HUES64 (cell line): ENCODE measurements around the gene FBXL17.

Experiments
- H3K27ac ChIP-seq: 2 replicates; pipeline ENCODE4 v1.7.0; 2013; ENCODE audit warnings: low read depth, low read length, inconsistent platforms
- H3K27me3 ChIP-seq: 2 replicates; pipeline ENCODE4 v1.6.1; 2013; ENCODE audit warnings: mild to moderate bottlenecking, low read length; ENCODE audit not compliant: insufficient read depth
- H3K36me3 ChIP-seq: 2 replicates; pipeline ENCODE4 v1.6.1; 2013; ENCODE audit warnings: mild to moderate bottlenecking, low read length; ENCODE audit not compliant: insufficient read depth
- H3K4me1 ChIP-seq: 2 replicates; pipeline ENCODE4 v1.6.1; 2013; ENCODE audit warnings: mild to moderate bottlenecking, low read length, moderate library complexity; ENCODE audit not compliant: insufficient read depth
- H3K4me3 ChIP-seq: 2 replicates; pipeline ENCODE4 v1.5.1; 2013; ENCODE audit warnings: mild to moderate bottlenecking, low read length, moderate library complexity
- H3K9ac ChIP-seq: 2 replicates; pipeline ENCODE4 v1.6.1; 2013; ENCODE audit warnings: mild to moderate bottlenecking, low read depth, low read length
- H3K9me3 ChIP-seq: 2 replicates; pipeline ENCODE4 v1.6.1; 2013; ENCODE audit warnings: low read depth, low read length; ENCODE audit not compliant: insufficient read depth
- WGBS: fragments of 150-250, 120-280 bp; methylation state at CpG from one replicate; pipeline ENCODE4 v1.1.7; 2013; ENCODE audit warnings: missing lambda C conversion rate; 5-methylcytosine and 5-hydroxymethylcytosine counted together

The FBXL17 gene

GRCh38 chr5:108238936-108239887 lies 142.7 kb downstream of the FBXL17 start:
- Histone ChIP-seq H3K9ac (no peak overlapping the region), H3K27me3 (no peaks in the 10 kb centered on the region), H3K4me1 (0 out of 2 replicates have a peak, but pooled peaks cover 4% of the 10 kb centered on the region), H3K9me3 (no peaks in the 10 kb centered on the region), H3K27ac (no peak overlapping the region; the same call in 1 of the 2 replicates), H3K4me3 (no peak overlapping the region), H3K36me3 (no peaks in the 10 kb centered on the region)
- WGBS: 83% methylated on average over 10 of the region's 10 CpGs

GRCh38 chr5:108238461-108238860 lies 143.4 kb downstream of the FBXL17 start:
- H3K27me3 ChIP-seq: no peaks in the 10 kb centered on the region
- no peaks in the 10 kb centered on the region for H3K36me3 ChIP-seq
- no peak overlapping the region for H3K4me3 ChIP-seq
- no peak overlapping the region for H3K27ac ChIP-seq
- H3K9ac ChIP-seq: no peak overlapping the region
- WGBS: 92% methylated on average over 3 of the region's 4 CpGs
- peaks cover 10% of the 10 kb centered on the region; the same call in 1 of the 2 replicates for H3K4me1 ChIP-seq
- H3K9me3 ChIP-seq: no peaks in the 10 kb centered on the region

GRCh38 chr5:108233617-108234155 lies 148.2 kb downstream of the FBXL17 start:
- H3K9ac ChIP-seq: no peak overlapping the region
- peaks cover 10% of the 10 kb centered on the region; the same call in 1 of the 2 replicates for H3K4me1 ChIP-seq
- no peaks in the 10 kb centered on the region for H3K27me3 ChIP-seq
- H3K9me3 ChIP-seq: no peaks in the 10 kb centered on the region
- no peak overlapping the region for H3K27ac ChIP-seq
- H3K36me3 ChIP-seq: no peaks in the 10 kb centered on the region
- WGBS: 72% methylated on average over 3 of the region's 3 CpGs
- H3K4me3 ChIP-seq: no peak overlapping the region

GRCh38 chr5:108232805-108233204 lies 149.1 kb downstream of the FBXL17 start:
- Histone ChIP-seq H3K4me3 (no peak overlapping the region), H3K4me1 (peaks cover 10% of the 10 kb centered on the region; the same call in 1 of the 2 replicates), H3K27ac (no peak overlapping the region)

GRCh38 chr5:108222011-108222410 lies 159.9 kb downstream of the FBXL17 start:
- Histone ChIP-seq H3K4me3 (no peak overlapping the region), H3K4me1 (no peaks in the 10 kb centered on the region), H3K27me3 (no peaks in the 10 kb centered on the region), H3K9ac (no peak overlapping the region), H3K36me3 (no peaks in the 10 kb centered on the region), H3K27ac (no peak overlapping the region), H3K9me3 (no peaks in the 10 kb centered on the region)

More at GRCh38 chr5:108232805-108233204, 149.1 kb downstream of the FBXL17 start:
- no peaks in the 10 kb centered on the region for H3K9me3 ChIP-seq
- no peaks in the 10 kb centered on the region for H3K36me3 ChIP-seq
- H3K27me3 ChIP-seq: no peaks in the 10 kb centered on the region
- no peak overlapping the region for H3K9ac ChIP-seq

GRCh38 chr5:108220834-108221233 lies 161.1 kb downstream of the FBXL17 start:
- H3K4me1 ChIP-seq: no peaks in the 10 kb centered on the region
- H3K4me3 ChIP-seq: no peak overlapping the region
- no peaks in the 10 kb centered on the region for H3K36me3 ChIP-seq
- no peak overlapping the region for H3K9ac ChIP-seq
- H3K27me3 ChIP-seq: no peaks in the 10 kb centered on the region
- WGBS: 94% methylated on average over 1 of the region's 1 CpG
- no peaks in the 10 kb centered on the region for H3K9me3 ChIP-seq
- H3K27ac ChIP-seq: no peak overlapping the region

- H3K36me3 ChIP-seq: no peaks in the 10 kb centered on the region
- H3K9me3 ChIP-seq: peaks cover 6% of the 10 kb centered on the region; the same call in 1 of the 2 replicates
- H3K9ac ChIP-seq: no peak overlapping the region
- H3K27ac ChIP-seq: no peak overlapping the region
- H3K4me3 ChIP-seq: no peak overlapping the region
- H3K27me3 ChIP-seq: no peaks in the 10 kb centered on the region
- 84% methylated on average over 4 of the region's 4 CpGs for WGBS
- H3K4me1 ChIP-seq: peaks cover 14% of the 10 kb centered on the region; the same call in 1 of the 2 replicates
Observed at GRCh38 chr5:108216890-108217289, 165.0 kb downstream of the FBXL17 start.

GRCh38 chr5:108214857-108215256 lies 167.0 kb downstream of the FBXL17 start:
- Histone ChIP-seq H3K27ac (no peak overlapping the region), H3K4me1 (peaks cover 14% of the 10 kb centered on the region; the same call in 1 of the 2 replicates), H3K4me3 (no peak overlapping the region), H3K9ac (no peak overlapping the region), H3K27me3 (no peaks in the 10 kb centered on the region), H3K9me3 (peaks cover 6% of the 10 kb centered on the region; the same call in 1 of the 2 replicates), H3K36me3 (no peaks in the 10 kb centered on the region)

GRCh38 chr5:108212775-108213346 lies 169.0 kb downstream of the FBXL17 start:
- H3K9ac ChIP-seq: no peak overlapping the region
- H3K9me3 ChIP-seq: peaks cover 6% of the 10 kb centered on the region; the same call in 1 of the 2 replicates
- peaks cover 14% of the 10 kb centered on the region; the same call in 1 of the 2 replicates for H3K4me1 ChIP-seq
- WGBS: 48% methylated on average over 3 of the region's 3 CpGs
- H3K4me3 ChIP-seq: no peak overlapping the region
- H3K27me3 ChIP-seq: no peaks in the 10 kb centered on the region
- peak overlapping the region; percentile 56; the same call in 1 of the 2 replicates for H3K27ac ChIP-seq
- H3K36me3 ChIP-seq: no peaks in the 10 kb centered on the region

- Histone ChIP-seq H3K4me3 (no peak overlapping the region), H3K4me1 (no peaks in the 10 kb centered on the region), H3K9me3 (no peaks in the 10 kb centered on the region), H3K27ac (no peak overlapping the region), H3K9ac (no peak overlapping the region), H3K27me3 (no peaks in the 10 kb centered on the region), H3K36me3 (no peaks in the 10 kb centered on the region)
- 94% methylated on average over 2 of the region's 2 CpGs for WGBS
Observed at GRCh38 chr5:108206707-108207106, 175.2 kb downstream of the FBXL17 start.

- peaks cover 9% of the 10 kb centered on the region; the same call in 1 of the 2 replicates for H3K4me1 ChIP-seq
- H3K27ac ChIP-seq: no peak overlapping the region
- no peak overlapping the region for H3K9ac ChIP-seq
- no peaks in the 10 kb centered on the region for H3K27me3 ChIP-seq
- no peaks in the 10 kb centered on the region for H3K36me3 ChIP-seq
- no peaks in the 10 kb centered on the region for H3K9me3 ChIP-seq
- no peak overlapping the region for H3K4me3 ChIP-seq
Observed at GRCh38 chr5:108201721-108202120, 180.2 kb downstream of the FBXL17 start.
